Stimulated activated effector memory CD8-positive, alpha-beta T cell treated with anti-CD3 and anti-CD28 coated beads, Interleukin-12 subunit alpha, Interleukin-12 subunit beta, amount 100 ng/mL, for 72 hours (primary cell): ENCODE measurements around the gene SAPCD1.
"Not testable (repeated sequence)": the region's sequence is repeated elsewhere in the genome, so short reads cannot be mapped to it uniquely, and the experiment has no call there.

ENCODE experiments used
- ATAC-seq: fragments of 150-1000 bp; cut with Tn5 transposase; 2 replicates; pipeline ENCODE4 v1.10.0; 2021
- DNase-seq, 2 donors: peaks; one replicate each; pipeline ENCODE4 v3.0.0; 2021 to 2022; ENCODE audit warnings: low spot score in 2 of 2
- H3K27ac Mint-ChIP-seq: one replicate; pipeline ENCODE4 v1.8.0; 2022; ENCODE audit warnings: mild to moderate bottlenecking, mixed read lengths
- H3K36me3 Mint-ChIP-seq: one replicate; pipeline ENCODE4 v1.8.0; 2022; ENCODE audit warnings: mild to moderate bottlenecking, mixed read lengths
- H3K4me1 Mint-ChIP-seq: one replicate; pipeline ENCODE4 v1.8.0; 2022; ENCODE audit warnings: mixed read lengths
- H3K4me3 Mint-ChIP-seq: one replicate; pipeline ENCODE4 v1.8.0; 2022; ENCODE audit warnings: mild to moderate bottlenecking, mixed read lengths
- H3K9me3 Mint-ChIP-seq: one replicate; pipeline ENCODE4 v1.8.0; 2022; ENCODE audit warnings: mixed read lengths

SAPCD1 gene

GRCh38 chr6:31793927-31794245 lies 31.4 kb downstream of the SAPCD1 start:
- peak overlapping the region; percentile 99 for H3K27ac Mint-ChIP-seq
- H3K36me3 Mint-ChIP-seq, result peaks cover 69% of the 10 kb centered on the region
- DNase-seq, H3K9me3 Mint-ChIP-seq, ATAC-seq: not testable (repeated sequence)
- peak overlapping the region; percentile 95 for H3K4me3 Mint-ChIP-seq
- peaks cover 42% of the 10 kb centered on the region for H3K4me1 Mint-ChIP-seq

- no peaks in the 10 kb centered on the region for H3K9me3 Mint-ChIP-seq
- ATAC-seq (no peak), DNase-seq (no peak)
- peaks cover 42% of the 10 kb centered on the region for H3K4me1 Mint-ChIP-seq
- H3K4me3 Mint-ChIP-seq, result peak overlapping the region; percentile 95
- peak overlapping the region; percentile 99 for H3K27ac Mint-ChIP-seq
- peaks cover 69% of the 10 kb centered on the region for H3K36me3 Mint-ChIP-seq
These were observed 31.9 kb downstream of the SAPCD1 start for GRCh38 chr6:31794294-31794865.

GRCh38 chr6:31794866-31795615 lies 32.6 kb downstream of the SAPCD1 start:
- no peak for DNase-seq
- H3K36me3 Mint-ChIP-seq, result peaks cover 69% of the 10 kb centered on the region
- H3K4me1 Mint-ChIP-seq, result peaks cover 42% of the 10 kb centered on the region
- ATAC-seq, result peak; percentile 36
- H3K9me3 Mint-ChIP-seq, result no peaks in the 10 kb centered on the region
- peak overlapping the region; percentile 99 for H3K27ac Mint-ChIP-seq
- H3K4me3 Mint-ChIP-seq, result peak overlapping the region; percentile 95

- Mint-ChIP-seq H3K4me3 (peak within 1 kb of the TSS; percentile 95), H3K27ac (peak within 1 kb of the TSS; percentile 99), H3K9me3 (no peaks in the 10 kb centered on the region), H3K36me3 (peaks cover 68% of the 10 kb centered on the region), H3K4me1 (peaks cover 42% of the 10 kb centered on the region)
- peak; percentile 94 for ATAC-seq
- DNase-seq, result peak; percentile 90 to 93
These were observed 33.3 kb downstream of the SAPCD1 start, which contains the start of gene VARS1 for GRCh38 chr6:31795616-31796298. VARS1 (minus strand) TSS chr6:31795752; CDS start chr6:31795217, 535 bp downstream.

- DNase-seq (no peak), ATAC-seq (no peak)
- peaks cover 32% of the 10 kb centered on the region for H3K4me1 Mint-ChIP-seq
- H3K27ac Mint-ChIP-seq, result peak overlapping the region; percentile 83
- H3K4me3 Mint-ChIP-seq, result peak overlapping the region; percentile 95
- H3K36me3 Mint-ChIP-seq, result peaks cover 68% of the 10 kb centered on the region
- no peaks in the 10 kb centered on the region for H3K9me3 Mint-ChIP-seq
These were observed 34.5 kb downstream of the SAPCD1 start for GRCh38 chr6:31796993-31797385.

- no peak for DNase-seq
These were observed 35.1 kb downstream of the SAPCD1 start for GRCh38 chr6:31797588-31797987.

GRCh38 chr6:31799781-31800180 lies 37.3 kb downstream of the SAPCD1 start:
- Mint-ChIP-seq H3K9me3 (no peaks in the 10 kb centered on the region), H3K36me3 (peaks cover 78% of the 10 kb centered on the region), H3K4me1 (peaks cover 16% of the 10 kb centered on the region), H3K4me3 (no peak overlapping the region), H3K27ac (no peak overlapping the region)
- DNase-seq, result no peak
- ATAC-seq, result no peak

More at GRCh38 chr6:31797588-31797987, 35.1 kb downstream of the SAPCD1 start:
- no peak for ATAC-seq
- Mint-ChIP-seq H3K9me3 (no peaks in the 10 kb centered on the region), H3K4me1 (peaks cover 26% of the 10 kb centered on the region), H3K36me3 (peaks cover 68% of the 10 kb centered on the region), H3K4me3 (peak overlapping the region; percentile 20), H3K27ac (peak overlapping the region; percentile 83)

GRCh38 chr6:31801031-31801927 lies 38.8 kb downstream of the SAPCD1 start:
- H3K9me3 Mint-ChIP-seq, ATAC-seq, H3K4me3 Mint-ChIP-seq, H3K27ac Mint-ChIP-seq, DNase-seq: not testable (repeated sequence)
- peaks cover 85% of the 10 kb centered on the region for H3K36me3 Mint-ChIP-seq
- peaks cover 19% of the 10 kb centered on the region for H3K4me1 Mint-ChIP-seq

GRCh38 chr6:31805939-31806469 lies 43.5 kb downstream of the SAPCD1 start:
- peak; percentile 25 for ATAC-seq
- H3K36me3 Mint-ChIP-seq, result peaks cover 65% of the 10 kb centered on the region
- H3K4me1 Mint-ChIP-seq, result peaks cover 22% of the 10 kb centered on the region
- no peaks in the 10 kb centered on the region for H3K9me3 Mint-ChIP-seq
- peak overlapping the region; percentile 97 for H3K27ac Mint-ChIP-seq
- peak overlapping the region; percentile 93 for H3K4me3 Mint-ChIP-seq
- DNase-seq, result no peak

GRCh38 chr6:31806470-31807272 lies 44.2 kb downstream of the SAPCD1 start, which contains the start of gene LSM2:
LSM2 (minus strand) TSS chr6:31806966; CDS start chr6:31806757, 209 bp downstream.
- H3K4me1 Mint-ChIP-seq, result peaks cover 29% of the 10 kb centered on the region
- no peaks in the 10 kb centered on the region for H3K9me3 Mint-ChIP-seq
- peak; percentile 95 to 98 for DNase-seq
- peak within 1 kb of the TSS; percentile 93 for H3K4me3 Mint-ChIP-seq
- ATAC-seq, result peak; percentile 98
- H3K27ac Mint-ChIP-seq, result peak within 1 kb of the TSS; percentile 97
- H3K36me3 Mint-ChIP-seq, result peaks cover 58% of the 10 kb centered on the region

GRCh38 chr6:31808599-31808998 lies 46.1 kb downstream of the SAPCD1 start:
- not testable (repeated sequence) for H3K4me3 Mint-ChIP-seq, ATAC-seq, DNase-seq, H3K9me3 Mint-ChIP-seq
- Mint-ChIP-seq H3K27ac (peak overlapping the region; percentile 29), H3K36me3 (peaks cover 51% of the 10 kb centered on the region), H3K4me1 (peaks cover 39% of the 10 kb centered on the region)

- Mint-ChIP-seq H3K4me3 (peak overlapping the region; percentile 93), H3K27ac (peak overlapping the region; percentile 98)
These were observed 49.2 kb downstream of the SAPCD1 start for GRCh38 chr6:31811645-31812044.

GRCh38 chr6:31813465-31813849 lies 51.0 kb downstream of the SAPCD1 start:
- Mint-ChIP-seq H3K36me3 (peaks cover 47% of the 10 kb centered on the region), H3K27ac (peak overlapping the region; percentile 98), H3K4me3 (peak overlapping the region; percentile 93), H3K4me1 (peaks cover 47% of the 10 kb centered on the region), H3K9me3 (no peaks in the 10 kb centered on the region)
- ATAC-seq (no peak), DNase-seq (no peak)

More at GRCh38 chr6:31811645-31812044, 49.2 kb downstream of the SAPCD1 start:
- no peaks in the 10 kb centered on the region for H3K9me3 Mint-ChIP-seq
- peaks cover 46% of the 10 kb centered on the region for H3K4me1 Mint-ChIP-seq
- ATAC-seq (no peak), DNase-seq (no peak)
- H3K36me3 Mint-ChIP-seq, result peaks cover 39% of the 10 kb centered on the region
